ENCODE data around the gene RAB11FIP3.

The RAB11FIP3 gene

DNA sequence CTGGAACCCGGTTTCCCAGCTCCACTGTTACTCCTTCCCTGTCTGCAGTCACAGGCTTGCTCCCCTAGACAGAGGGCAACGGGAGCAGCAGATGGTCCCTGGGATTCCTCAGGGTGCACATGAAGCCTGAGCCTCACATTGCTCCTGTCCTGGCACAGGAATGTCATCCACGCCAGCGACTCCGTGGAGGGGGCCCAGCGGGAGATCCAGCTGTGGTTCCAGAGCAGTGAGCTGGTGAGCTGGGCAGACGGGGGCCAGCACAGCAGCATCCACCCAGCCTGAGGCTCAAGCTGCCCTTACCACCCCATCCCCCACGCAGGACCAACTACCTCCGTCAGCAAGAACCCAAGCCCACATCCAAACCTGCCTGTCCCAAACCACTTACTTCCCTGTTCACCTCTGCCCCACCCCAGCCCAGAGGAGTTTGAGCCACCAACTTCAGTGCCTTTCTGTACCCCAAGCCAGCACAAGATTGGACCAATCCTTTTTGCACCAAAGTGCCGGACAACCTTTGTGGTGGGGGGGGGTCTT is 25.3 kb upstream of the RAB11FIP3 start:
- TF ChIP-seq, protein P1, sequence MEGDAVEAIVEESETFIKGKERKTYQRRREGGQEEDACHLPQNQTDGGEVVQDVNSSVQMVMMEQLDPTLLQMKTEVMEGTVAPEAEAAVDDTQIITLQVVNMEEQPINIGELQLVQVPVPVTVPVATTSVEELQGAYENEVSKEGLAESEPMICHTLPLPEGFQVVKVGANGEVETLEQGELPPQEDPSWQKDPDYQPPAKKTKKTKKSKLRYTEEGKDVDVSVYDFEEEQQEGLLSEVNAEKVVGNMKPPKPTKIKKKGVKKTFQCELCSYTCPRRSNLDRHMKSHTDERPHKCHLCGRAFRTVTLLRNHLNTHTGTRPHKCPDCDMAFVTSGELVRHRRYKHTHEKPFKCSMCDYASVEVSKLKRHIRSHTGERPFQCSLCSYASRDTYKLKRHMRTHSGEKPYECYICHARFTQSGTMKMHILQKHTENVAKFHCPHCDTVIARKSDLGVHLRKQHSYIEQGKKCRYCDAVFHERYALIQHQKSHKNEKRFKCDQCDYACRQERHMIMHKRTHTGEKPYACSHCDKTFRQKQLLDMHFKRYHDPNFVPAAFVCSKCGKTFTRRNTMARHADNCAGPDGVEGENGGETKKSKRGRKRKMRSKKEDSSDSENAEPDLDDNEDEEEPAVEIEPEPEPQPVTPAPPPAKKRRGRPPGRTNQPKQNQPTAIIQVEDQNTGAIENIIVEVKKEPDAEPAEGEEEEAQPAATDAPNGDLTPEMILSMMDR (conservative IDR thresholded peaks at IDR 0.05; ENCODE audit: control insufficient read depth, insufficient read depth, low read depth, low read length), result no peak

DNA sequence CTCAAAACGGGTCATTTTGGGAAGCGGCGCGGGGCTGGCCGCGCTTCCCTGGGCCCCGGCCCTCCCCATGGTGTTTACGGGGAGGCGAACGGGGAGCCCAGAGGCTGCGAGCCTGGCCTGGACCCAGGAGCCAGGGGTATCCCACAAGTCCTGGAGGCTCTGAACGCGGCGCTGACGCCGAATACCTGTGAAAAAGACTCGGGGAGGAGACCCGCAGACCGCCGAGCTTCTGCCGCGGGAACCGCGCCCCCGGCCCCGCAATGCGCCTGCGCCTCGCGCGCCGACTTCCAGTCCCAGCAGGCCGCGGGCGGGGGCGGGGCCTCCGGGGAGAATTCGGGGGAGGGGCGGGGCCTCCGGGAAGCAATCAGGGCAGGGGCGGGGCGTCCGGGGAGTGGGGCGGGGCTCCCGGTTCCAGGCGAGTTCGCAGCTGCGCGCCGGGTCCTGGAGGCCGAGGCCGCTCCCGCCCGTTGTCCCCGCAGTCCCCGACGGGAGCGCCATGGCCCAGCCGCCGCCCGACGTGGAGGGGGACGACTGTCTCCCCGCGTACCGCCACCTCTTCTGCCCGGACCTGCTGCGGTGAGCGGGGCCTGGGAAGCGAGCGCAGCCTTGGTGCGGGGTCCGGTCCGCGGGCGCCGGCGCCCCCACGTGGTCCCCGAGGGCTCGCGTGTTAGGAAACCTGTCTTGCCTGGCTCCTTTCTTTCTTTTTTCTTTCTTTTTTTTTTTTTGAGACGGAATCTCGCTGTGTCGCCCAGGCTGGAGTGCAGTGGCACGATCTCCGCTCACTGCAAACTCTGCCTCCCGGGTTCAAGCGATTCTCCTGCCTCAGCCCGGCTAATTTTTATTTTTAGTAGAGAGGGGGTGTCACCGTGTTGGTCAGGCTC is 23.7 kb upstream of the RAB11FIP3 start, which contains the start of gene DECR2:
Gene DECR2, plus strand, starts transcription at position 418 of the 881 bp plus-strand sequence. Its CDS starts 79 bp downstream, at position 497.
- TF ChIP-seq, protein P1 (conservative IDR thresholded peaks at IDR 0.05; ENCODE audit: control insufficient read depth, insufficient read depth, low read depth, low read length), result no peak
- peak within 1 kb of the TSS; percentile 78 for H3K4me3 ChIP-seq (ENCODE audit: control insufficient read depth, low read depth, low read length)

More for the DNA sequence above, 25.3 kb upstream of the RAB11FIP3 start:
- peak overlapping the region; percentile 78 for H3K4me3 ChIP-seq (ENCODE audit: control insufficient read depth, low read depth, low read length)
- no peak for DNase-seq (ENCODE audit: low read depth)

DNA sequence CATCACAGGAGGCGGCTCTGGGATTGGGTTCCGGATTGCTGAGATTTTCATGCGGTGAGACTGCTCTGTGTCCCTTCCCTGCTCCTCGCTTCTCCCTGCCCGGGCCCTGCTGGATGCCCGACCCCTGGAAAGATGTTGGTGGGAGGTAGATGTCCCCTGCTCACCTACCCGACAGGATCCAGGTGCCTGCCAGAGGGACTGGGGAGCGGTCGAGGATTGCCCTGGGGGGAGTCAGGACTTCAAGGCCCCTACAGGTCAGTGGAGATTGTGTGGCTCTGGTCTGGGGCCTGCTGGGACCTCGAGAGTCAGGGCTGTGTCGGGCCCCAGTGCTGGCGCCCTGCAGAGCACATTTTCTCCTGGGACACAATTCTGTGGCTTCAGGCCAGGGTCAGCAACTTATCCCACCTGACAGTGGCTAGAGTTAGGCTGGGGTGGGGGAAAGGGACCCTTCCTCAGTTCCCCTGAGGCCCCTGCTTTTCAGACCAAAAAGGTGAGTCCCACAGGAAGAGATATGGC is 20.4 kb upstream of the RAB11FIP3 start:
- DNase-seq (ENCODE audit: low read depth), result no peak
- TF ChIP-seq, protein P1 (conservative IDR thresholded peaks at IDR 0.05; ENCODE audit: control insufficient read depth, insufficient read depth, low read depth, low read length), result no peak
- no peak overlapping the region for H3K4me3 ChIP-seq (ENCODE audit: control insufficient read depth, low read depth, low read length)

More for the DNA sequence above, 23.7 kb upstream of the RAB11FIP3 start, which contains the start of gene DECR2:
- peak; percentile 81 for DNase-seq (ENCODE audit: low read depth)

DNA sequence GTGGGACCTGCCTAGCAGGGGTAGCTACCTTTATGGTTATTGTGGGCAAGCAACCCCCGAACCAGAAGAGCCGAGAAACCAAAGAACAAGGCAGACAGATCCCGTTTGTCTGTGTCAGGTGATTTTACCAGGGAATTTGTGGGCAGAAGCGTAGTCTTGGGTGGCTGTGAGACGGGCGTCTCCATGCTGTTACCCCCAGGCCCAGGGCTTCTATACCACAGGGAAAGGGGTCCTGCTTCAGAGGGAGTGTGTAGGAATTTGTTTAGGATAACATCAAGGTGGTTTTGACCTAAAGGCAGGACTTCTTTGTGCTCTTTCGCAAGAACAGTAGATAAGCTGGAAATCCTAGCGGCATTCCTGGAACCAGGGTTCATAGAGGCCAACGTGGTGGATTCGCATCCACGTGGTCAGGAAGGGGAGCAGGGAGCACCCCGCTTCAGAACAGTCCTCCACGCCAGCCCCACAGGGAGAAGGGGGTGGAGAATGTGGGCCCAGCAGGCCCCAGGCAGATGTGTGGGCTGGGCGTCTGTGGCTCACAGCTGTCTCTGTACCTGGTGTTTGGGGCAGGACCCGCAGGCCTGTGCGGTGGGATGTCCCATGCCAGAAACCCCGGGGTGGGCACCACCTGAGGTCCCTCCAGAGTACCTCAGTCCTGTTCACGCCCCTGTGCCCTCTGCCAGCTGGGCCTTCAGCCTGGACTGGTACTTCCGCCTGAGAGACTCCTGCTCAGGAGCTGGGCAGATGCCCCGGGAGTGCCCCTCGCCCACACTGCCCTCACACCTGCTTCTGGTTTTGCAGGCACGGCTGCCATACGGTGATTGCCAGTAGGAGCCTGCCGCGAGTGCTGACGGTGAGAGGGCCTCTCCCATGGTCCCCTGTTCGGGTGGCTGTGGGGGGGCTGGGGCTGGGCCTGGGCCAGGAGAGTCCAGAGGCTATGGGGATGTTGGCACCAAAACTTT is 19.6 kb upstream of the RAB11FIP3 start:
- no peak overlapping the region for H3K4me3 ChIP-seq (ENCODE audit: control insufficient read depth, low read depth, low read length)
- TF ChIP-seq, protein P1 (conservative IDR thresholded peaks at IDR 0.05; ENCODE audit: control insufficient read depth, insufficient read depth, low read depth, low read length), result no peak
- DNase-seq (ENCODE audit: low read depth), result no peak

DNA sequence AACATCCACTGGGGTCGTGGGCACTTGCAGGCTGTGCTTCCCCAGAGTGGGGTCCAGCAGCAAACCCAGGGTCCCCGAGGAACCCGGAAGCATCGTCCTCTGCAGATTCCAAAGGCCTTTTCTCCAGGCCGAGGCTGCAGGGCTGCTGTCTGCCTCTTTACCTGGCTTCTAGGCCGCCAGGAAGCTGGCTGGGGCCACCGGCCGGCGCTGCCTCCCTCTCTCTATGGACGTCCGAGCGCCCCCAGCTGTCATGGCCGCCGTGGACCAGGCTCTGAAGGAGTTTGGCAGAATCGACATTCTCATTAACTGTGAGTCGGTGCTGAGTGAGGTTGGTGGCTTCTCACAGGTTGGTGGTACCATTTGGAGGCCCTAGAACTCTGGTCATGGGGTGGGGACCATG is 18.2 kb upstream of the RAB11FIP3 start:
- no peak overlapping the region for H3K4me3 ChIP-seq (ENCODE audit: control insufficient read depth, low read depth, low read length)
- TF ChIP-seq, protein P1 (conservative IDR thresholded peaks at IDR 0.05; ENCODE audit: control insufficient read depth, insufficient read depth, low read depth, low read length), result no peak
- no peak for DNase-seq (ENCODE audit: low read depth)

Data from fibroblast of mammary gland (primary cell).